Transverse colon (tissue), 4 donors: ENCODE measurements around the gene YBX2. TPM values are rescaled to one million over a fixed set of nuclear protein-coding genes. Genes with fewer than 3 reads are reported as not detected.
A peak's percentile ranks its signal among the peaks of the same experiment; 100 is the strongest.

Experiments
- DNase-seq: peaks from one replicate; pipeline ENCODE4 v3.0.0-alpha.2; 2019
- H3K27ac ChIP-seq, 4 donors: fragments of 200-600 bp; sonication (generic); 2 replicates each; pipeline ENCODE4 v1.5.1; 2016 to 2018; ENCODE audit warnings: inconsistent platforms in 4 of 4
- H3K27me3 ChIP-seq: fragments of 200-600 bp; sonication (generic); 2 replicates; pipeline ENCODE4 v1.5.1; 2017; ENCODE audit warnings: inconsistent platforms
- H3K36me3 ChIP-seq, 4 donors: fragments of 200-600 bp; sonication (generic); 2 replicates each; pipeline ENCODE4 v1.5.1; 2017 to 2019; ENCODE audit warnings: inconsistent platforms in 4 of 4
- H3K4me1 ChIP-seq, 4 donors: fragments of 200-600 bp; sonication (generic); 2 replicates each; pipeline ENCODE4 v1.5.1; 2017 to 2020; ENCODE audit warnings: inconsistent platforms in 4 of 4
- H3K4me3 ChIP-seq, 4 donors: fragments of 200-600 bp; sonication (generic); 1 replicate in 1 of 4; 2 replicates in 3 of 4; pipeline versions ENCODE4 v1.5.1 to v1.6.1; 2017 to 2019; ENCODE audit warnings: inconsistent platforms in 4 of 4
- H3K9me3 ChIP-seq, 2 donors: fragments of 200-600 bp; sonication (generic); 2 replicates each; pipeline ENCODE4 v1.5.1; 2017 to 2019; ENCODE audit warnings: inconsistent platforms in 2 of 2
- EP300 ChIP-seq: sonication (generic); formaldehyde crosslinking; IDR thresholded peaks from one replicate; pipeline ENCODE4 v1.6.1; 2017; ENCODE audit warnings: antibody characterized with exemption, low read depth
- POLR2A ChIP-seq: fragments of 450-650 bp; IDR thresholded peaks from one replicate; pipeline ENCODE4 v1.6.1; 2016; ENCODE audit warnings: antibody characterized with exemption, mild to moderate bottlenecking, moderate library complexity
- POLR2AphosphoS5 ChIP-seq, 3 donors: sonication (generic); formaldehyde crosslinking; IDR thresholded peaks; one replicate each; pipeline ENCODE4 v1.6.1; 2016; ENCODE audit warnings: antibody characterized with exemption in 3 of 3
- WGBS, 2 donors: methylation state at CpG; one replicate each; pipeline ENCODE4 v1.1.5; 2018; ENCODE audit warnings: low coverage in 1 of 2; 5-methylcytosine and 5-hydroxymethylcytosine counted together
- in situ Hi-C, 4 donors: fragments of 200-750 bp; cut with MboI; loops; one replicate each; pipeline versions ENCODE4 v1.15.0 to v1.15.1; 2017; ENCODE audit warnings: low sequenced_read_pairs in 3 of 4, low pct_ligation_motif_present in 1 of 4, low pct_unique_long_range_greater_than_20kb in 1 of 4
- intact Hi-C: fragments of 100-400 bp; cut with DNase I; formaldehyde crosslinking; loops from one replicate; pipeline ENCODE4 v1.15.1; 2023; ENCODE audit warnings: low total_unique reads
- total RNA-seq, 4 donors: library from RNA; depleted of rRNA; stranded (reverse); fragments of >200 nt; gene quantifications; one replicate each; pipeline ENCODE4 v1.1.0, GENCODE V29; 2016
- TF ChIP-seq, protein P1 (sequence below), 5 experiments: fragments of 200-600 bp in 3 of 5; fragments of 450-650 bp in 2 of 5; sonication (generic) in 3 of 5; IDR thresholded peaks; 1 replicate in 2 of 5; 2 replicates in 3 of 5; pipeline ENCODE4 v1.5.1; 2016 to 2017; ENCODE audit warnings: antibody characterized with exemption in 5 of 5, inconsistent platforms in 3 of 5, mild to moderate bottlenecking in 2 of 5, moderate library complexity in 1 of 5

YBX2 gene
- total RNA-seq, 4 donors from 2014 or later: 23.1 to 151 (median 43.4) TPM

DNA sequence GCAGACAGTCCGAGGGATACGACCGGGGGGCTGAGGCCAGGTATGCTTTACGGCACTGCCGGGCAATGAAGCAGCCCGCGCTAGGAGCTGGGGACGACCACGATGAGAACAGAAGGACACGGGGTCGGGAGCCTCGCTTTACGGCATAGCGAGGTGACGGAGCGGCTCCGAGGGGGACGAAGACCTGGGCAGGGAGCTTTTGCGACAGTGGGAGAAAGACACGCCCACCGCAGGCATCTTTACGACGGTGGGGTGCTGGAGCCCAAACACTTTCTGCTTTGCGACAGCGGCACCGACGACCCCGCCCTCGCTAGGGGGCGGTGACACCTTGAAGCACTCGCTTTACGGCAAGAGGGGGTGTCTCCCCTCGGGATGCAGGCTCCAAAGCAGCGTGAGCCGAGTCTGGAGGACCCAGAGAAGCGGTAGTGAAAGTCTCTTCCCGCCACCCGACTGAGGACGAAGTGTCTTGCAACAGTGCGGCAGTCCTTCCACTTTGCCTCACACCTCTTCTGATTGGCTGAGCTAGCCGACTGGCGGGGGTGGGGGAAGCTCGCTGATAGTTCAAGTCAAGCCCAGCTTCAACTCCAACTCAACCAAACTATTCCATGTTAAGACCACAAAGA is 35.0 kb upstream of the YBX2 start:
- Histone ChIP-seq H3K27me3 (no peaks in the 10 kb centered on the region), H3K4me1 (peaks cover 7 to 21% (median 14%) of the 10 kb centered on the region in 4 donors), H3K4me3 (peak overlapping the region; percentile 63 to 89 (median 77)), H3K36me3 (no peaks in the 10 kb centered on the region), H3K9me3 (no peaks in the 10 kb centered on the region), H3K27ac (peak overlapping the region; percentile 90 to 95 (median 92))
- TF ChIP-seq, protein P1, sequence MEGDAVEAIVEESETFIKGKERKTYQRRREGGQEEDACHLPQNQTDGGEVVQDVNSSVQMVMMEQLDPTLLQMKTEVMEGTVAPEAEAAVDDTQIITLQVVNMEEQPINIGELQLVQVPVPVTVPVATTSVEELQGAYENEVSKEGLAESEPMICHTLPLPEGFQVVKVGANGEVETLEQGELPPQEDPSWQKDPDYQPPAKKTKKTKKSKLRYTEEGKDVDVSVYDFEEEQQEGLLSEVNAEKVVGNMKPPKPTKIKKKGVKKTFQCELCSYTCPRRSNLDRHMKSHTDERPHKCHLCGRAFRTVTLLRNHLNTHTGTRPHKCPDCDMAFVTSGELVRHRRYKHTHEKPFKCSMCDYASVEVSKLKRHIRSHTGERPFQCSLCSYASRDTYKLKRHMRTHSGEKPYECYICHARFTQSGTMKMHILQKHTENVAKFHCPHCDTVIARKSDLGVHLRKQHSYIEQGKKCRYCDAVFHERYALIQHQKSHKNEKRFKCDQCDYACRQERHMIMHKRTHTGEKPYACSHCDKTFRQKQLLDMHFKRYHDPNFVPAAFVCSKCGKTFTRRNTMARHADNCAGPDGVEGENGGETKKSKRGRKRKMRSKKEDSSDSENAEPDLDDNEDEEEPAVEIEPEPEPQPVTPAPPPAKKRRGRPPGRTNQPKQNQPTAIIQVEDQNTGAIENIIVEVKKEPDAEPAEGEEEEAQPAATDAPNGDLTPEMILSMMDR (IDR thresholded peaks at IDR 0.05): no peak
- TF ChIP-seq EP300 (no peak), POLR2A (peak; percentile 79), POLR2AphosphoS5 (IDR thresholded peaks at IDR 0.05) (peak; percentile 88 to 93 (median 89))
- peak; percentile 99 for DNase-seq
- WGBS, 2 donors: 0% methylated on average over 34 of the region's 43 CpGs; no CpG with 5 or more reads in 1 of the 2 donors
- in situ Hi-C loops (loop anchor here in 1 of 4 donors (25.0 kb wide), 1 partner anchor 292 kb away; the partner anchor contains the start of genes SLC16A11 and SLC16A13), intact Hi-C loops (no loop called here)

DNA sequence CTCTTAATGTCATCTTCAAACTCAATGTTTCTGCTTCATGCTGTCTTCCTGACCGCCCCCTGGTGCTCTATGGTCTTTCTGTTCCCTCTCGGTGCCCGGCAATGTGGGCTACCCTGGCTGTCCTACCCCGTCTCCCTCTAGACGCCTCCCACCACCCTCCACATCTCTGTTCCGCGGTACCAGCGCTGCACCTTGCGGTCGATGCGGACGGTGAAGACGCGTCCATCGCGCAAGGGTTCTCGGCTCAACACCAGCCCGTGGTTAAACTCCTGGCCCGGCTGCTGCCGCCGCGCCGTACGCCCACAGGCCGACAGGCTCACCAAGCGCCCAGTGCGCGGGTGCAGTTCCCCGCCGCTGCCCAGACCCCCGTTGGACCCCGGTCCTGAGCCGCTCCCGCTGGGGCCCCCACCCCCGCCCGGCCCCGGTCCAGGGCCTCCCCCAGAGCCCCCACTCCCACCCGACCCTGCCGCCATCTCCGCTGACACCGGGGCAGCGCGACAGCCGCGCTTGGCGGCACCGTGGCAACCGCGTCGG is 34.5 kb upstream of the YBX2 start, which contains the start of gene NEURL4:
NEURL4 (minus strand) TSS at position 496 of the 534 bp plus-strand sequence; CDS start at position 473, 23 bp downstream.
- H3K27me3 ChIP-seq: no peaks in the 10 kb centered on the region
- peak within 1 kb of the TSS; percentile 63 to 89 (median 77) for H3K4me3 ChIP-seq
- no peaks in the 10 kb centered on the region for H3K9me3 ChIP-seq
- no peak for DNase-seq
- in situ Hi-C loops: loop anchor here in 1 of 4 donors (25.0 kb wide), 1 partner anchor 292 kb away; the partner anchor contains the start of genes SLC16A11 and SLC16A13
- H3K27ac ChIP-seq: peak within 1 kb of the TSS; percentile 90 to 95 (median 92)
- H3K4me1 ChIP-seq: peaks cover 7 to 21% (median 14%) of the 10 kb centered on the region in 4 donors
- TF ChIP-seq POLR2A: no peak
- no peak for TF ChIP-seq POLR2AphosphoS5 (IDR thresholded peaks at IDR 0.05)
- TF ChIP-seq, protein P1 (IDR thresholded peaks at IDR 0.05): no peak
- intact Hi-C loops: no loop called here
- peaks cover 0 to under 1% (median 0%) of the 10 kb centered on the region in 4 donors for H3K36me3 ChIP-seq
- WGBS, 2 donors: 0% methylated on average over 4 to 36 of the region's 50 CpGs

DNA sequence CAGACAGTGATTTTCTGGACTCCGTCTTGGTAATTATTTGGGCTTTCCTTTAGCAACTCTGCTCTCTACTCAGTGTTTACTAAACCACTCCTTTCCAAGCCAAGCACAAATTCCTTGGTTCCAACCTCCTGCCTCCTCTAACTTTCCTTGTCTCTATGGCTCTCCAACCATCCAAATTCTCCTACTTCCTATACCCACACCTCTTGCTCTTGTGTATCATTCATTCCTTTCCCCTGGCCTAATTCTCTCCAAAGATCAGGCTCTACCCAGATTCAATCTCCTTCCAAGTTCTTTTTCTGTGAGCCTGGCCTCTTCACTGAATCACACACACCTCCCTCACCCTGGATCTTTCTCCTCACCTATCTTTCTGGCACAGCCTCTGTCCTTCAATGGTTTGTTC is 33.6 kb upstream of the YBX2 start:
- Histone ChIP-seq H3K27ac (peak overlapping the region in 3 of 4 donors; percentile 90 to 93 (median 91)), H3K4me3 (peak overlapping the region in 1 of 4 donors; percentile 82), H3K9me3 (no peaks in the 10 kb centered on the region), H3K4me1 (peaks cover 7 to 21% (median 14%) of the 10 kb centered on the region in 4 donors), H3K36me3 (peaks cover 0 to 6% (median 0%) of the 10 kb centered on the region in 4 donors), H3K27me3 (no peaks in the 10 kb centered on the region)
- in situ Hi-C loops: loop anchor here in 1 of 4 donors (25.0 kb wide), 1 partner anchor 291 kb away; the partner anchor contains the start of genes SLC16A11 and SLC16A13
- 86 to 88% methylated on average over 1 of the region's 1 CpG for WGBS, 2 donors
- DNase-seq: no peak
- intact Hi-C loops: no loop called here
- TF ChIP-seq EP300: no peak

DNA sequence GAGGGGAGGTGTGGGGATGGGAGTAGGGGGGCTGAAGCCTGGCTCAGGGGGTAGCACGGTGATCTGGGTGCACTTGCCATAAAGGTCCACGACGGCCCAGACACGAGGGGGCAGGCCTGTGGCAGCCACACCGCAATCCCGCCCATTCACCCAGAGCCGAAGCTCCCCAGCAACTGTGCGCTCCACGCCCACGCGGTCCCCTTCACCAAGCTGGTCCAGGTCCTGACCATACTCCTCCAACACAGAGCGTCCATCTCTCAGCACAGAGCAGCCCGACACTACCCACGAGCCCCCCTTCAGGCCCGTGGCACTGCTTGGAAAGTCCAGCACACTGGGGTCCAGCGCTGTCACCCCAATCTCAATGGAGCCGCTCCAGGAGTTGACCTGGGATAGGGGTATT is 33.1 kb upstream of the YBX2 start:
- no peak for DNase-seq
- no peak for TF ChIP-seq POLR2A
- no peak for TF ChIP-seq POLR2AphosphoS5 (IDR thresholded peaks at IDR 0.05)
- no peak for TF ChIP-seq EP300
- TF ChIP-seq, protein P1 (IDR thresholded peaks at IDR 0.05): no peak
- Histone ChIP-seq H3K27ac (no peak overlapping the region), H3K27me3 (no peaks in the 10 kb centered on the region), H3K4me1 (peaks cover 7 to 21% (median 14%) of the 10 kb centered on the region in 4 donors), H3K9me3 (no peaks in the 10 kb centered on the region), H3K4me3 (no peak overlapping the region), H3K36me3 (peaks cover 0 to 6% (median under 1%) of the 10 kb centered on the region in 4 donors)
- in situ Hi-C loops (loop anchor here in 1 of 4 donors (25.0 kb wide), 1 partner anchor 290 kb away; the partner anchor contains the start of genes SLC16A11 and SLC16A13), intact Hi-C loops (no loop called here)
- WGBS, 2 donors: 80% methylated on average over 17 of the region's 17 CpGs; no CpG with 5 or more reads in 1 of the 2 donors
